CD4-positive, alpha-beta T cell treated with Interferon gamma for 1 hour (primary cell): ENCODE measurements around the gene SEMA3G.

ENCODE experiments used
- DNase-seq: peaks from one replicate; pipeline ENCODE4 v3.0.0-alpha.2; 2020

Gene SEMA3G

DNA sequence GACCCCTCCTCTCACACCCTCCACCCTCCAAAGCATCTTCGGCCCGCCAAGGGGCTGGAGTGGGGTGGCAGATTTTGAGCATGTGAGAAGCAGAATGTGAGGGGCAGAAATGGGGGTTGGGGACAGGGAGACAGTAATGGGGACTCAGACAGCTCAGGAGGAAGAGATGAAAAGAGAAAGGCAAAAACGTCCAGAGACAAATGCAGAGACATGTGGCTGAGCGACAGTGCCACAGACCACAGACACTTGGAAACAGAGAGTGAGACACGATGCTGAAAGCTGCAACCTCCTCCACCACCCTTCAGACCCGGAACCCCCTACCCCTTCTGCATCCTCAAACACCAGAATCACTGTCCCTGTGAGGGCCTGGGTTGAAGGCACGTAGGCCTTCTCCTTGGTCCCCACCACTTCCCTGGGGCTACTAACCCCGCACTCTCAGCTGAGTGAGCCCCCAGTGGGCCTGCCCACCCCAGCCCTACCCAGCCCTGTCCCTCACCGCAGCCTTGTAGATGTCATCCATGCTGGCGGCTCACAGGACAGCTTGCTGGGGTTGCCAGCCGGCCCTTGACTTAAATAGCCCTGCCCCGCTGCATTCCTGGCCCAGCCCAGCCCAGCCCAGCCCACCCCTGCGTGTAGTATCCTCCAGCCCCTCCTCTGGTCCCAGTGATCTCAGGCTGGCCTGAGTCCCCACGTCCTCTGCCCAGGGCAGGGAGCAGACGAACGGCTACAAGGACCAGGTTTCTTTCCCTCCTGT lies 8.8 kb upstream of the SEMA3G start, which contains the start of gene TNNC1:
TNNC1 (minus strand) TSS at position 546 of the 754 bp plus-strand sequence; CDS start at position 520, 26 bp downstream.
- DNase-seq = no peak

DNA sequence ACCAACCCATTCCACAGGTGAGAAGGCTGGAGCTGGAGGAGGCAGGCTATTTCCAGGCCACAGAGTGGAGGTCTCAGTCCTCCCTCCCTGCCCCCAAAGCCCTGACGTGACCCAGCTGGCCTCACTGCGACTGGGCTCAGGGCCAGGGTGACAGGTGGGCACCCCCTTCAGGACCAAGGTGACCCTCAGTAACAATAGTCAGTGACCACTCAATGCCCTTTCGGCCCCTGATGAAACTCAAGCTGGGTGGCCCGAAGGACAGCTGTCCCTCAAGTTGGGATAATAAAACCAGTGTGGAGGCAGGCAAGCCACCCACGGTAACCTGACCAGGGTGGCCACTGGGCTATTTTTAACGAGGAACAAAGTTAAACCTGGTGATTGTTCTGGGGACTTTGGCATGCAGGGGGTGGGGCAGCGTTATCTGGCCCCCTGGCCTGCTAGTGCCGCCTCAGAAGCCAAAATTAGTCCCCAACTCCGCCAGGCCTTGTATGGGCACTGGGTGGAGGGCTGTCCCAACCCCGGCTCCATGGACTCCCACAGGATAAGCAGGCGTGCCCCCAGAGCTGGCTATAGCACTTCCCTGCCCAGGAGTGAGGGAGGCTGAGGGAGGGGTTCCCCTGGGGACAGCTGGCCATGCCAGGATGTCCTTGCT lies 7.8 kb upstream of the SEMA3G start:
- DNase-seq = no peak

DNA sequence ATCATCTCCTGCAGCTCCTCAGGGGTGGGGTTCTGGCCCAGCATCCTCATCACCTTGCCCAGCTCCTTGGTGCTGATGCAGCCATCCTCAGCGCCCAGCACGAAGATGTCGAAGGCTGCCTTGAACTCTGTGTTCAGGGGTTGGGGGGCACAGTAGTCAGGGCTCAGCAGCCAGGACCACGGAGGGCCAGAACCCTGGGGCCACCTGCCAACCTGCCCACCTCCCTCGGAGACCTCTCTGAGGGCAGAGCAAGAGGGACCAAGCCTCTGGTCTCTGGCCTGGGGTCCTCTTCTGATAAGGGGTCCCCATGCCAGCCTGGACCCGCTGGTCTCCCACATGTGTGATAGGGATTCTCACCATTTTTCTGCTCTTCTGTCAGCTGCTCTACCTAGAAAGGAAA lies 7.2 kb upstream of the SEMA3G start:
- no peak for DNase-seq

DNA sequence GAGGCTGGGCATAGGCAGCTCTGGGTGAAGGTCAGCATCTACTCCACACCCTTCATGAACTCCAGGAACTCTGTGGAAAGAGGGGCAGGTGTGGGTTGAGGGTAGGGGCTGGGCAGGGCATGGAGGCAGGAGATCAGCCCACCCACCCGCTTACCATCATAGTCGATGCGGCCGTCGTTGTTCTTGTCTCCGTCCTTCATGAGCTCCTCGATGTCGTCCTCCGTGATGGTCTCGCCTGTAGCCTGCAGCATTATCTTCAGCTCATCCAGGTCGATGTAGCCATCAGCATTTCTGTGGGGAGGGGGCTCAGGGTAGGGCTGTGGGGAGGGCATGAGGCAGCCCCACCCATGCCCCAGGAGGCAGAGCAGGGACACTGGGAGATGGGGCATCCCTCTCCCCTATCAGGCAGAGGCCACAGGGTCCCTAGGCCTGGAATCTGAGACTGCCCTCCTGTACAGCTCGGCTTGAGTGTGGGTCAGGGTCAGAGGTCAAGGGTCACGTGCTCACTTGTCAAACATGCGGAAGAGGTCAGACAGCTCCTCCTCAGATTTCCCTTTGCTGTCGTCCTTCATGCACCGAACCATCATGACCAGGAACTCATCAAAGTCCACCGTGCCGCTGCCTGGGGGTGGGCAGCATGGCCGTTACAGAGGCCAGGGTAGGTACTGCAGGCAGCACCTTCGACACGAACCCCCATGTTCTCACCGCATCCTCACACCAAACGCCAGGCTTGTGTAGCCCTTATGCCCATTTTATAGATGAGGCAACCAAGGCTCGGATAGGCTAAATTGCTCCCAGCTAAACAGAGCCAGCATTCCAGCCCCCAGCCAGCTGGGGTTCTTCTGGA lies 6.6 kb upstream of the SEMA3G start:
- no peak for DNase-seq

DNA sequence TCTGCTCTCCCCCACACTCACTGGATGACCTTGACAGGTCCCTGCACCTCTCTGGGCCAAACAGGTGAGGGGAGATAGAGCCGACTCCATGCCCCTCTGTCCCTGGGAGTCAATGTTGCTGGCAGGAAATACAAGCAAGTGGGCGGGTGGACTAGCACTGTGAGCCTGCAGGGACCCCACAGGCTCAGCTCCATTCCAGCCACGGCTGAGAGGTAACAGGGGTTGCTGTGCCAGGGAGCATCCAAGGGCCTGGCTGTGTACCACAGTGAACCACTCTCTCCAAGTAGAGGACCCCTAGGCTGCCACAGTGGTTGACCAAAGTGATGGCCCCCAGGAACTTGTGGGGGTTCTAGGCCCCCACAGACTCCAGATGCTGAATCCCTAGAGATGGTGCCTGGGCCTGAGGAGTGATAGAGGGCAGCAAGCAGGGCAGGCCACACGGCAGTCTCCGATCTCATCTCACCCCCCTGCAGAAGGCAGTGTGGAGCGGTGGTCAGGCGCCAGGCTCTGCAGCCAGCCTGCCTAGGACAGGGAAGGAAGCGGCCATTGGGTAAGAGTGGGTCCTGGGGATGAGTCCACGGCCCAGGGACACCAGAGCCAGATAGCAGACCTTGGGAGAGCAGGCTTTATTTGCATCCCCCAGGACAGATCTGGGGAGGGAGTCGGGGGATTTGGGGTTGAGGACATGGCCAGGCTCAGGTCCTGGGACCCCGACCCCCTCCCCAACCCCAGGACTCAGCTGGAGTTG lies 5.8 kb upstream of the SEMA3G start:
- DNase-seq = no peak

DNA sequence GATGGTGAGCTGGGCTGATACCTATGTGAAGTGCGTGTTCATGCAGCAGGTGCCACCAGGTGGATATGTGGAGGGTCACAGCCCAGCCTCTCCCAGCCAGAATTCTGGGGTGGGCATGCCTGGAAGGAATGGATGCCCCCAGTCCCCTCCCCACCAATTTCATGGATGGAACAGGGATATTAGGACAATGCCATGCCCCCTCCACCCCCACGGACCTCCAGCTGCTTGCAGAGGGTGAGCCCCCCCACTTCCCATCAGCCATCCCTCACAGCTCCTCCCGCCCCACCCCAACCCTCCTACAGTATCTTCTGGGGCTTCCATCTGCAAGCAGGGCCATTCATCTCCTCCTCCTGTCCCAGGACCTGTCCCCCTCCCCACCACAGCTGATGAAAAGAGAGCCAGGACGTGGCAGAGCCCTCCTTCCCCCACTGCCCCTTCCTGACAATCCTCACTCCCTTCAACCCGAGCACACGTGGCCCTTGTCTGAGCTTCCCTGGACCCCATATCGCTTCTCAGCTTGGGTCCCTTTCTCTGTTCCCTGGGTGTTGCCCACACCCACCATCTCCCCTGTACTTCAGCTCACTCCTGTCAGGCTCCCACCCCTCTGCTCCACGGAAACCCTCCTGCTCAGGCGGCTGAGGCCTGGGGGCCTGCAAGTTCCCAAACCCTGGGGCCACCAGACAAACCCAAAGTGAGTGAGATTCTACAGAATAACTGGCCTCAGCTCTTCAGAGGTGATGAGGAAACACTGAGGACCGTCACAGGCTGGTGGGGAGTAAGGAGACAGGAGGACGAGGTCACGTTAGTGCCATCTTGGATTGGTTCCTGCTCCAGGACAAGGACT lies 2.8 kb upstream of the SEMA3G start:
- no peak for DNase-seq

DNA sequence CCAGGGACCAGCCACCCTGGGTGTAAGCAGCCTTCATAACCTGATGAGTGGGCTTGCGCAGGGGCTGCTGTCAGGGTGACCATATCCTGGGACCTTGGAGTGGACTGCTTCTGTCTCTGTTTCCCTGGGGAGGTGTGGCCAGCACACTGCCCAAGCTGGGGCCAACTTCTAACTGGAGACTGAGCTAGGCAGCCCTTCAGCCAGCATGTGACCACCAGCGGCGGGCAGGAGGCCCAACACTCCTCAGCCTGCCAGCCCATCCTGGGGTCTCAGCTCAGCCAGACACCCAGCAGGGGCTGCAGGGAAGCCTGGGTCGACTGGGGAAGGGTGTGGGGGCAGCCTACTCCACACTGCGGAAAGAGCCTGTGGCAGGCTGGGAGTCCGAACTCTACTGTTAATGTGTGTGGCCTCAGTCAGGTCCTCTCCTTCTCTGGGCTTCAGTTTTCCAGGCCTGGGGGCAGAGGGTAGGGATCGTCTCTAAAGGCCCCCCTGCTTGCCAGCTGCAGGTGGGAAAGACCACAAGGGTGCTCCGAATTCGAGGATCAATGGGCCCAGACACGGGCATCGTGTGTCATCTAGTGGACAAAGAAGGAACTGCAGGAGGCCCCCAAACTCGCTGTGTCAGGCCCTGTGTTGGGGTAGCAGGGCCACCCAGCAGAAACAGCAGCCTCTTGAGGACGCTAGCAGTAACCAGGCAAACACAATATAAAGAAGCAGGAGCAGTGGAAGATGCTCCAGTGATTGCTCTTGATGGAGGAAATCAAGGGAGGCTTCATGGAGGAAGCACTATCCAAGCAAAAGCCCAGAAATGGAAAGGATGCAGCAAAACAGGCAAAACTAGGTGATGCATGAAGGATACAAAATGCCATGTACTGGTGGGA lies 2.0 kb upstream of the SEMA3G start:
- peak; percentile 69 for DNase-seq

DNA sequence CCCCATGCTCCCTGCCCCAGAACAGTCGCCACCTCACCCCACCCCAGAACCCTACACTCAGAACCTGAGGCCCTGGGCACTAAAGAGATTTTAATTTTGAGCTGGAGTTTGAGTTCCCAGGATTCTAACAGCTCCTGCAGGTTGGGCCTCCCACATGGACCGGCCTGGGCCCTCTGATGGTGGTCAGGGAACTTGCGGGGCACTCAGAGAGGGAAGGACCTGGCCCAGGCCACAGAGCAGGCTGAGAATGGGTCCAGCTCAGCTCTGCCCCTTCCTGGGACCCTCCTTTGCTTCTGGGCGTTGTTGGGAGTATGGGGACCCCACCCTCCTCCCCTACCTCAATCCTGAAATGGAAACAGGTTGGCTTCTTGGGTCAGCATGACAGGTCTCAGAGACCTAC lies 1.1 kb upstream of the SEMA3G start:
- DNase-seq = no peak

DNA sequence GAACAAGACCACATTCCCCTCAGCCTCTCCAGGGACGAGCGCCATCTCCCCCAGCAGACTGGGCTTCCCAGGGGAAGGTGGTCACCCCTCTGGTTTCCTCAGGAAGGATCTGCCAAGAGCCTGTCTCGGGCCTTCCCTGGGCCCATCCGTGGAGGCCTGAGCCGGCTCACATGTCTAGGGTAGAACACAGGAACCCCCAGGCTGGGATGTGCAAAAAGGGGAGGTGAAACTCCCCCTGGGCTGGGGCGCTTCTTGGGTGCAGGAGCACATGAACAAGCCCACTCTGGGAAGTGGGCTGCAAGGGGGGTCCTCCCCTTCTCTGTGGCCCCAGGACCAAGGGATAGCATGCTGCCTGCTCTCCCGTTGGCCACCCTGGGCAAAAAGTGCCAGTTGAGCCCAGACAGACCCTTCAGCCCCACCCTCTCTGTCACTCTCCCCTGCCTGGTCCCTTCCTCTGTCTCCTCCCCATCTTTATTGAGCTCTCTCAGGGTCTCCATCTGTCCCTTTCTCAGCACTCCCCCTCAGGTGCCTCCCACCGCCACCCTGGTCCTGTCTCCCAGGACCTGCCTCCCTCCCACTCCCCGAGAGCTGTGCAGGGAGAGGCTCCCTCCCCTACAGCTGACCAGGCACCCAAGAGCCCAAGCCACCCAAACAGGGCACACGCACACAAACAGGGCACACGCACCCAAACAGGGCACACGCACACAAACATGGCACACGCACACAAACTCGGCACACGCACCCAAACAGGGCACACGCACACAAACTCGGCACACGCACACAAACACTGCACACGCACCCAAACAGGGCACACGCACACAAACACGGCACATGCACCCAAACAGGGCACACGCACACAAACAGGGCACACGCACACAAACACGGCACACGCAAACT lies 864 bp downstream of the SEMA3G start:
- DNase-seq = no peak

DNA sequence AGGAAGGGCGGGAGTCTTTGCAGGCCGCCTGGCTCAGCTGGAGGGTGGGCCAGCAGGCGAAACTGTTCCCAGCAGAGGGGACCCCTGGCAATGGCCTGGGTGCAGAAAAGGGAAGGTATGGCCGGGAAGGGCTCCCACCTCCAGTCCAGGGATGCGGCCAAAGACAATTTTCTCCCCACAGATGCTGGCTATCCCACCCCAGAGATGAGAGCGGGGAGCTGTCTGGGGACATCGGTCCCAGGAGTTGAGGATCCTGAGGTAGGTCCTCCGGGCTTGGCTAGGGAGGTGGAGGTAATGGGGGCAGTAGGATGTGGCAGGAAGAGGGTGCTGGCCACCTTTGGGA lies 1.7 kb downstream of the SEMA3G start:
- DNase-seq = no peak

DNA sequence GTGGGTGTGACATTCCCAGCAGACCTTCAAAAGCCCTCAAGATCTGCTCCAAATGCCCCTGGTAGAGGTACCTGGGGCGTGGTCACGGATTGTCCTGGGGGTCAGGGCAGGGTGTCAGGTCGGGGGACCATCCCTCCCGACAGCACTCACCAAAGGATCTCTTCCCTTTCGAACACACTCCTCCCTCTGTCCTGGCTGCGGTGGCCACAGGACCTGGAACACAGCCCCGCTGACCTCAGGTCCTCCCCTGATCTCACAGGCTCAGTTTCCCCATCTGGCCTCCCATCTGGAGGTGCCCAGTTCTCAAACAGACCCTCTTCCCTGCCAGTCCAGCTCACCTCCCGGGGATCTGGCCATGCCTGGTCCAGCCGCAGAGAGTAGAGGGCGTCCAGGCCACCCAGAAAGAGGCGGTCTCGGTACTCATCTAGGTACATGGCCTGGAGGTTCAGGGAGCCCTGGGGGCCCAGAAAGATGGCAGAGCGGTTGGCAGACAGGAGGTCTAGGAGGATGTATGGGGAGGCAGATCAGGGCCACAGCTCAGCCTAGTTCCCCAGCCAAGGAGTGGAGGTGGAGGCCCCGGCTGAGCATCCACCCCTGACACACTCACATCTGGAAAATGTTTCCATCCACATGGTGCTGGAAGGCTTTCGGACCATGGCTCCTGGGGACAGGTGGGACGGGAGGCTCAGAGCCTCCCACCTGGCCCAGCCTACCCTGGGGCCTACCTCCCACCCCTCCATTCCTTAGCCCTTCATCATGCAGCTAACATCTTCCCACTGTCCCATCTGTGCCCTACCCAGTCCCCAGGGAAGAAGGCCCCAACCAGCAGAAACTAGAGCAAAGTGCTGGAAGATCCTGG lies 2.3 kb downstream of the SEMA3G start:
- no peak for DNase-seq

DNA sequence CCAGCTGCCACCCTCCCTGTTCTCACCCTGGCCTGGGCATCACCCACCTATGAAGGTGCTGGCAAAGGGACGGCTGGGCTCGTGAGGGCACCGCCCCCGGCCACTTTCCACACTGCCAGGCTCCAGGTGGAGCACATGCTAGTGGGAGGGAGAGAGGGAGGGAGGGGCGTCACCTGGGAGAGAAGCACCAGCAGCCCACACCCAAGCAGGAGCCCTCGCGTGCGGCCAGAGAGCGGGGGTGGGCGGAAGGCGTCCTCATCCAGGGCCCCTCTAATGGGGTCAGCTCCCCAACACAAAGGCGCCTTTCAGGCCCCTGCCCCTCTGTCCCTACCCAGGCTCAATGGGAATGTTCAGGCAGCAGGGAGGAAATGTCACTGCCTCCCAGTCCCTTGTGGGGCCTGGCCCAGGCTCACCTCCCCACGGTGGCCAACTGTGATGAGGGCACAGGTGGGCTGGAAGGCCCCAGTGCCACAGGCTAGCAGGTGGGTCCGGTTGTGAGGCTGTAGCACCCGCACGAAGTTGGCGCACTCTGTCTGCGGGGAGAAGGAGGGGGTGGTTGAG lies 3.1 kb downstream of the SEMA3G start:
- DNase-seq = no peak

DNA sequence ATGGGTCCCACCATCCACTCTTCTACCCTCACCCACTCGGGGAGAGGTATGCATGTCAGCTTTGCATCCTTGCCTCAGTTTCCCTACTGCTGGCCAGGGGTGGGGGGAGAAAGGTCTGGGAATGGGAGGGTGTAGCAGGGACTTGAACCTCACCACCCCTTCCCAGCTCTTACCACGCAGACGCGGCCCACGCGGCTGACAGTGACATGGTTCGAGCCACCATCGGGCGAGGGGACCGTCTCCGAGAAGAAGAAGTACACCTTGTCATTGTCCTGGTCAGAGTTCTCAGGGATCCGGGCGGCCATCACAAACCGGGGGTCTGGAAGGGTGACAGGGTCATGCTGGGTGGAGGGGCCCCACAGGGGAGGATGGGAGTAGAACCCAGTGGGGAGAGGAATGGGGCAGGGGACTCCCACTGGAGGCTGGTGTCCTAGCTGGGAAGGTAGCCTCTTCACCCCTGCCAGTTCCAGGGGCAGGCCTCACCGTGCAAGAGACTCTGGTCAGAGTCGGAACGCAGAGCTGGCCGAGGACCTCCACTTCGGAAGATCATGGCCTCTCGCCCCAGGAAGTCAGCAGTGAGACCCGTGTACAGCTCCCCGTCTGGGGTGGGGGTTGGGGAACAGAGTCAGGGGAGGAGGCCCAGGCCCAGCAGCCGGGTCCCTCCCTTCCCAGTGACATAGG lies 3.7 kb downstream of the SEMA3G start:
- no peak for DNase-seq

DNA sequence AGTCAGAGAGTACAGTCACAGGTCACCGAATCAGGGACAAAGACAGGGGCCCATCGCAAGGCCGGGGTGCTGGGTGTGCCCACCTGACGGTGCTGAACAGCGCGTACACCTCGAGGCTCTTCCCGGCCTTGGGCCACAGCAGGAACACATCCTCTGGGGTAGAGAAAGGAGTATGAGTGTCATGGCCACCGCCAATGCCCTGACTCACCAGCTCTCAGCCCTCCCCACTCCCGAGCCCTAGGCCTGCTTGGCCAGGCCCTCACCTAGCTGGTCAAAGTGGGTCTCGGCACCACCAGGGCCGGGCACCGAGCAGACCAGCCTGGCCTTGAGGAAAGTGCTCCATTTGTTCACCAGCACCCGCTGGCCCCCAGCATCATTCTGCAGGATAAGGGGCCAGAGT lies 4.2 kb downstream of the SEMA3G start:
- no peak for DNase-seq

DNA sequence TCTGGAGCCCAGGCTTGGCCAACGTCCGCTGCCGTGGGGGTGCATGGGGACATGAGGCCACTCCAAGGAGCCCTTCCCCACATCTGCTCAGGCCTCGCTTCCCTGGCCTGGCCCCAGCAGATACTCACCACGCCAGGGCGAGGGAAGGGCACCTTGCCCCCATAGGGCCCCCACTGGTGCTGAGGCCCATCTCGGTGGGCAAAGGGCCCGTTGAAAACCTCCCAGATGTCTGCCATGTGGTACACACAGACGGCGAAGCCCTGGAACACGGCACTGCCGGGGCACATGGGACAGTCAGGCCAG lies 4.7 kb downstream of the SEMA3G start:
- DNase-seq = no peak

DNA sequence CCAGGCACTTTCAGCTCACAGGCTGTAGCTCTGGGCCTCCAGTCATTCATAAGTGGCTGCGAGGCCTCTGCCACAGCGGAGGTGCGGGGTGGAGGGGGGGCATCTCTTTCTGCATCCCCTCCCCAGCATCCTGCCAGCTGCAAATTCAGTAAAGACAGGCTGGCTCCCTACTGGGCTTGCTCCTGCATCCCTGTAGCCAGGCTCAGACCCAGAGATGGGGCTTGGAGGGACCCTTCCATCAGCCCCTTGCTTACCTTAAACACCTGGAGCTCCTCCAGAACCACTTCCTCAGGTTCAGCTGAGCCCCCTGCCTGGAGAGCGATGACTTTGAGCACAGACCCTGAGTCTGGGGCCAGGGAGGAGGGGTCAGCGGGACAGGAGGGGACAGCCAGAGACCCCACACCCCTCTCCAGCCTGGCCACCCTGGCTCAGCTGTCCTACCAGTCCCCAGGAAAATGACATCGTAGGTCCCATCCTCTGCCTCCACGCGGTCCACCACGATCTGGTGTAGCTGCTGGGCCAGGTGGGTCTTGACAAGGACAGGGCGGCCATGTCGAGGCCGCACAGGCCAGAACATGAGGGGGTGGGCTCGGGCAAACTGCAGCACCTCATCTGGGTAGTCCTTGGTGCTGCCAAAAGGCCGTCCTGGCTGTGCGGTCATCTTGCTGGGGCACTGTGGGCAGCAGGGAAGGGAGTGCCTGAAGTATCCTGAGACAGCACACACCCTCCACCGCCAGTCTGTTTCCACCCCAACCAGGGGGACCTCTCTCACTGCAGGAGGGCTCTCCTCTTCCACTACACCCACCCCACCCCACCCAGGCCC lies 5.3 kb downstream of the SEMA3G start:
- DNase-seq = no peak
